ENCODE measurements around the gene STK32C.
"Not testable (repeated sequence)": the region's sequence is repeated elsewhere in the genome, so short reads cannot be mapped to it uniquely, and the experiment has no call there.

STK32C gene

DNA sequence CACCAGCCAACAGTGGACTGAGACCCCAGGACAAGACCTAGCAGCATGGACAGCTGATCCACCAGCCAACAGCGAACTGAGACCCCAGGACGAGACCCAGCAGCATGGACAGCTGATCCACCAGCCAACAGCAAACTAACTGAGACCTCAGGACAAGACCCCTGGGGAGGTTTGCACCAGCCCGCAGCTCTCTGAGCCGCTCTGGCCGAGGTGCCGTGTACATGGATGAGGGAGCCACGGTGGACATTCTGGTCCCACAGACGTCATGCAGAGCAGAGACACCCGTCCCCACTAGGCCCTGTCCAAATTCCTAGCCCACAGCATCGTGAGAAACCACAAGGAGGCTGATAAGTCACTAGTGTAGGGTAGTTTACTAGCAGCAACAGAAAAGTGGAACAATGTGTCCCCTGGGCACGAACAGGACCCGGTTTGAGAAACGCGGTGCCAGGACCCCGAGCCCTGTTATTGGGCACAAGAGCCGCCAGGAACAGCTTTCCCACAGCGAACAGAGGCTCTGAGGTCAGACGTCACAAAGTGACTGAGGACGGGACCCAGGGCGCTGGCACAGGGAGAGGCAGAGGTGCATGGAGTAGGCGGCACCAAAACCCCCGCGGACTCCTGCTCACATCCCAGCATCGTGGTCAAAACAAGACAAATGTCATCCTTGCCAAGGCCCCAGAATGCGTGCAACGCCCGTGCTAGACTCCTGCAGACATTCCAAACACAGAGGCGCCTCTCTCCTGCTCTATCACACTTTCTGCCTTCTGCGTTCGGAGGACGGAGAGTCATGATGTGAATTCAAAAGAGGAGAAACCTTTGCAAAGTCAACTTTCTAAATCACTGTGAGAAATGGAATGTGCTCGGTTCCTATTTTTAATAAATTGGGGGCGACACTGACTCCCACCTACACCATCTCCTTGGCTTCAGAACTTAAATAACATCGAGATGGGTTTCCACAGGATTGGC lies 8.1 kb downstream of the STK32C start:
- no peak for DNase-seq

DNA sequence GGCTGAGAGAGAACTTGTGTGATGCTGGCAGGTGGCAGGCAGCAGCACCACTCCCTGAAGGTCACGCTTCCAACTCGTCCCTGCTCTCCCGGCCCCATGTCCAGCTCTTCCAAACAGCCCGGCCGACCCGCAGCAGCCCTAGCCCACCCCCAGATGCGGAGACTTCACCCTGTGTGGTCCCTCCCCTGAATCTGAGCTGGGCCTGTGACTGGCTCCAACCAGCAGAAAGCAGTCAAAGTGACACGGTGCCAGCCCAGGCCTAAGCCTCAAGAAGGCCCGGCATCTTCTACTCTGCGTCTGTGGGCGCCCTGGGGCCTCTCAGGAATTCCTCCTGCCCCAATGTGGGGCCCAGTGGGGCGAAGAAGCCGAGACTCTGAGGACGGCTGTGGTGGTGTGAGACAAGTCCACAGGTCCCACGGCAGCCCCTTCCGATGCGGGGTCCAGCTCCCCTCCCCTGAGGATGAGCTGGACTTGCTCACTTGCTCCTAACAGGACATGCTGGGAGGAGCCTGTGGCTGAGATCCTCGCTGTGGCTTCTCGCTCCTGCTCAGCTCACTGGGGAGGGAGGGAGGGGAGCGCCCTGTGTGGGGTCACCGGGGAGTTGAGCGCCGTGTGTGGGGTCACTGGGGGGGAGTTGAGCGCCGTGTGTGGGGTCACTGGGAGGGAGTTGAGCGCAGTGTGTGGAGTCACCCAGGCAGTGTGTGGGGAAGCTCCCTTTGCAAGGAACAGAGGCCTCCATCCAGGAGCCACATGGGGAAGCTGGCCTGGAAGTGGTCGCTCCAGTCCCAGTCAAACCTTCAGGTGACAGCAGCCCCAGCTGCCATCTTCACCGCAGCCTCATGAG lies 9.5 kb downstream of the STK32C start:
- no peak for DNase-seq

DNA sequence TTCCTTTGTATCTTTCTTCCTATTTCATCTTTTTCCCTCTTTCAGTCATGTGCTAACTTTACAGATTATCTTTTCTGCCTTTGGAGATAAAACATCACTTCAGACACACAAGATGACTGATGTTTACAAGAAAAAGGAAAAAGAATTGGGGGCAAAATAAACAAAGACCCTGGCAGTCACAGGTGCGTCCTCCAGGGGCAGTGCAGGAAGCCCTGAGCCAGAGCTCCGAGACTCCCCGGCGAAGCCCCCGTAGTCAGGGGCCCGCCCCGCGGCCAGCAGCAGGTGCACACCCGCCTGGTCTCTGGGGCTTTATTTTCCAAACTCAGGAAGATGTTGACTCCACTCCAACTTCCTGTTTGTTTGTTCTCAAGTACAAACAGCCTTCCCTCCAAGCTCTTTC lies 10.2 kb downstream of the STK32C start:
- no peak for DNase-seq

DNA sequence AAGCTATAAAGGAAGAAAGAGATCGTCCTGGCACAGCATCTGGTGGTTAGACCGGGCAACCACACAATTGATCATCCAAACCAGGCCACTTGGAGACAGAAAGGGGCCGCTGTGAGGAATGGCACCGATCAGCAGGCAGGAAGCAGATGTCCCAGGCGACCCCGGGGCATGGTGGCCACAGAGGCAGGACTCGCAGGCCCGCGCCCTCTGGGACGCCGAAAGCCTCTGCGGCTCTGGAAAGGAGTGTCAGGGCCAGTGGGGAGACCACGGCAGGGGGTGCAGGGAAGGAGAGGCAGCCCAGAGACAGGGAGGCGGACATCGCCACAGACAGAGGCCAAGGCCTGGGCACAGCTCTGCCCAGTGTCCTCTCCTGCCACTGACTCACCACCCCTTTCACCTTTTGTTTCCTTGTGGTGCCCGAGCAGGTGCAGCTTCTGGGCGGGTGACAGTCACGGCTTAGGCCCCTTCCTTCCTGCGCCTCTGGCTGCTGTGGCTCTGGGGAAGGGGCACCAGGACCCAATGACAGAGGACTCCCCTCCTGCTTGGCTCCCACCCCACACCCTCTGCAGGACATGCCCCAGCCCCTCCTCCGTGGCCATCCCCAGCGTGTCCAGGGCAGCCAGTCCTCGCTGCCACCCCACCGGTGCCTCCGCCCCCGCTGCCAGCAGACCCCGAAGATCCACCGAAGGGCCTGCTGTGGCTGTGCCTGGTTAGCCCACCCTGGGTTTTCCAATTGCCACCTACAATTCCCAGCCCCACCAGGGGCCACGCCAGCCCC lies 10.9 kb downstream of the STK32C start:
- DNase-seq = no peak

DNA sequence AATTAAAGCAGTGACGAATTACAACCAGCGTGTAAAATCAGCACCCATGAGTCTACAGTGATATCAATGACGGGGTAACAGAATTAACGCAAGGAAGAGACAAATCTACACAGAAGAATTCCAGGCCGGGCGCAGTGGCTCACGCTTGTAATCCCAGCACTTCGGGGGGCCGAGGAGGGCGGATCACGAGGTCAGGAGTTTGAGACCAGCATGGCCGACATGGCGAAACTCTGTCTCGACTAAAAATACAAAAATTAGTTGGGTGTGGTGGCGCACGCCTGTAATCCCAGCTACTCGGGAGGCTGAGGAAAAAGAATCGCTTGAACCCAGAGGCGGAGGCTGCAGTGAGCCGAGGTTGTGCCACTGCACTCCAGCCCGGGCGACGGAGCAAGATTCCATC lies 12.3 kb downstream of the STK32C start:
- DNase-seq = not testable (repeated sequence)

DNA sequence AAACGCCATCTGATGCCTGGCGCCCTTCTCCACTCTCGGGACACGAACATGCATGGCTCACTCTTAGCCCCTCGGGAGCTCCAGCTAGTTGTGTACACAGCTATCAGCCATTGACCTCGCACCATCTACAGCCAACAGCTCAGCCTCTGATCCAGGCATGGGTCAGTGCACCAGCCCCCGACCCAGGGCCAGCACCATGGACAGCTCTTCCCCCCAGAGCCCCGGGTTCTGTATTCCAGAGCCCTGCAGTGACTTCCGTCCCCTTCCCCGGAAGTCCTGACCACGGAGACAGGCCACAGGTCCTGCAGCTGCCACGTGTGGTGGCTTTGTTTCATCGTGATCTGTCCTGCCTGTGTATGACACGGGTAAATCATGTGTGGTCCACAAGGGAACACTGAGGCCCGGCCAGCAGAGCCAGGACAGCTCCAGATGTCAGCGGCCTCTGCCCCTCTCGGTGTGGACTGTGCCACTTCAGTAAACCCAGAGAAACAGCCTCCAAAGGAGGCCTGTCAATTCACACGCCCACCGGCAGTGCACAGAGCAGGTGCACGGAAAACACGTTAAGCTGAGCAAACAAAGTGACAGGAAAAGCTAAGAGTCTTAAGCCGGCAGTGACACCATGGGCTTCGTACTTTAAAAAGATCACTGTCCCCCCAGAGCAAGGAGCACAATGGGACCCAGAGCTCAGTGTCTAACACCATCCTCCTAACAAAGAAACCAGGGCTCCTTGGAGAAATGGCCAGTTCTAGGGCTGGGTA lies 13.0 kb downstream of the STK32C start:
- no peak for DNase-seq

DNA sequence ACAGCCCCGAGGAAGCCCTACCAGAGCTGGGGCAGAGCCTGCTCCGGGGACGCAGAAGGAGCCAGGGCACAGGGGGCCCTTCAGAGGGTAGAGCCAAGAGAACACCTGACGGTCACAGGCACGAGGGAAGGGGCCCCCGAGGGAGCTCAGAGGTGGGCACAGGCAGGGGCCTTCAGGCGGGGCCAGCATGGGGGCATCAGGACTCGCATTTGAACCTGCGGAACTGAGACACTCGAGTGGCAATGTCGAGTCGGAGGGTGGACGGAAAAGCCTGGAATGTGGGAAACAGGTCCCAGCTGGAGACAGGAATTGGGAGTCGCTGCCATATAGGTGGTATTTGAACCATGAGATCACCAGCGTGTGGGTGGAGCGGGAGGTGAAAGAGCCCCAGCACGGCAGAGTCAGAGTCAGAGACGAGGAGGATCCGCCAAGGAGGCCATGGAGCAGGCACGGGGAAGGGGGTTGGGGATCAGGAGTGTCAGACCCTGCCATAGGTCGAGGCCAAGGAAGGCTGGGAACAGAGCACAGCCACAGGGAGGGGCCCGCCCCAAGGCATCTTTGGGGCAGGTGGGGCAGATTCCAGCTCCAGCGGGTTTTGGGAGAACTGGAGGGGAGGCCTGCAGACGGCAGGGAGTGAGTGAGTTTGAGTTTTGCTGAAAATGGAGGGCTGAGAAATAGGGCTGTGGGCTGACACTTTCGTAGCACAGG lies 13.8 kb downstream of the STK32C start:
- no peak for DNase-seq

DNA sequence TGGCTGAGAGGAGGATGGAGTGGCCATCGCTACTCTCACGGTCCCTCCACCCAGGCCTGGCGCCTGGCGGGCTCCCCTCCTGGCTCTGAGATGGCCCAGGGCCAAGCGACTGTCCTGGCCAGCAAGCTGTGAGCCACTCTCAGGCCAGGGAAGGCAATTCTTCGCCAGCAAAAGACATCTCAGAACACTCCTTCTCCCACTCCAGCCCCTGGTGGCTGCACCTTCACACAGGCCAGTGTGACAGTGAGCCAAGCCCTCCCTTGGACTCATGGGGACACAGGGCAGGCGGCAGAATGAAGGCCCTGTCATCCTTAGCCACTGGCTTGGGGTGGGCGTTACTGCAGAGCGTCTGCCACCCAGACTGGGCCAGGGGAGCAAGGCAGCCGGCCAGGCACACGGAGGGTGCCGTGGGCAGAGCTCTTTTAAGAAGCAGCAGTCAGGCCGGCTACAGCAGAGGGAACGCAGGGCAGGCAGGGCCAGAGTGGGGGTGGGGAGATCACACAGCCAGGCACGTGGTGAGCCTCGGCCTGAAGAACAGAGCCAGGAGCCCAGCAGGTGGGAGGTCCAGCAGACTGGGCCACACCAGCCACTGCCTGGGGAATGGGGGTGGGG lies 14.4 kb downstream of the STK32C start:
- DNase-seq = no peak

DNA sequence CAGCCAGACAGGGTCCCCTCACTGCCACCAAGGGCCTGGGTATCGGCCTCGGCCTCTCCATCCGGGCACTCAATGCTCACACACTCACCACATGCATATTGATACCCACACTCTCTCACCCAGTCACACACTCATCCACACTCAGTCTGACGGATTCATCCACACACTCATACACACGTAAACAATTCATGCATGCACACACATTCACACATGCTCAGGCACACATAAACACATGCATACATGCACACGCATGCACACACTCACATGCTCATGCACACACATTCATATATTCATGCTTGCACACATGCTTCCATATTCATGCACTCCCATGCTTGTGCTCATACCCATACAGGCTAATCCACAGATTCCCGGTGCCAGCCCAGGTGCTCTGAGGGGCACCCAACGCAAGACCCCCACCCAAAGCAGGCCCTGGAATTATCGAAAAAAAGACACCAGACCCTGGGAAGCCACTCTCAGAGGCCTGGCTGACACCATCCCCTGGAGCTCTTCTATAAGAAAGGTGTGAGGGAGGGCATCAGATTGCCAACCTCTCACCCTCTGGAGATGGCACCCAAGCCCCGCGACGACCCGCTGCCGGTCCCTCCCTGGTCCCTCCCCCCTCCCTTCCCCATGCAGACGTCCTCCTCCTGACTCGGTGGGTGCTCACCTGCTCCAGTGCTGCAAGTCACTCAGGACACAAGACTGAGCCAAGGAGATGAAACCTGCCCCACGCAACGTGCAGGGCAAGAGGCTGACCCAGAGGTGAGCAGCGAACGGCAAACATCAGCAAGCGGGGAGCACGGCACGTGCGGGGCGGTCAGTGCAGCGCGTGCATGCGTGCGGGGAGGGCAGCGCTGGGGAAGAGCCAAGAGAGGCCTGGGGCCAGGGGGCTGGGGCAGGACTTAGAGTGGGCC lies 15.2 kb downstream of the STK32C start:
- DNase-seq = no peak

DNA sequence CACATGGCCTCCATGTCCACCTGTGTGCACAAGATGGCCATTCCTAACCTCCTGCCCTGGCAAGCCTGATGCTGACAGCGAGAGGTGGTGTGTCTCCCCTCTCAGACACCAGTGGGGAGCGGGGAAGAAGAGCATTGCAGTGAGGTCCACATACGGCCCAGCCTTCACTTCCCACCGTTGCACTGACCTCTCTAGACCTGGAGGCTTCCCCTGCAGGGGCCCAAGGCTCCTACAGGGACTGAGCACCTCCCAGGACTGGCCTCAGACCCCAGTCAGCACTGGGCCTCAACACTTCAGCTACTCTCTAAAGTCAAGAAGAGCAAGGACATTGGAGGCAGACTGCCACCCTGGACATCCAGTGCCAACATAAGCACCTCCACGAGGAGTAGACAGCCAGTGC lies 15.9 kb downstream of the STK32C start:
- no peak for DNase-seq

DNA sequence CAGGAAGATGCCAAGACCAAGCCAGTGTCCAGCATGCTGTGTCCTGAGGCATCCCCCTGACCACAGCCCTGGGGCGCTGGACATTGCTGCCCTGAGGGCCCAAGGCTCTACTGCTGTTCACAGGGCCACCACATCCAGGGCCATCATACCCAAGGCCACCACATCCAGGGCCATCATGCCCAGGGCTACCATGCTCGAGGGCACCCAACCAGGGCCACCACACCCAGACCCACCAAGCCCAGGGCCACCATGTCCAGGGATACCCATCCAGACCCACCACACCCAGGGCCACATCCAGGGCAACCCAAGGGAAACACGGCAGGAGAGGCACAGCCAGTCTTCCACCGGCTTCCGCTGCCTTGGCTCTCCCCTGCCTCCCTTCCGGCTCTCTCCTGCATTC lies 17.1 kb downstream of the STK32C start:
- no peak for DNase-seq

DNA sequence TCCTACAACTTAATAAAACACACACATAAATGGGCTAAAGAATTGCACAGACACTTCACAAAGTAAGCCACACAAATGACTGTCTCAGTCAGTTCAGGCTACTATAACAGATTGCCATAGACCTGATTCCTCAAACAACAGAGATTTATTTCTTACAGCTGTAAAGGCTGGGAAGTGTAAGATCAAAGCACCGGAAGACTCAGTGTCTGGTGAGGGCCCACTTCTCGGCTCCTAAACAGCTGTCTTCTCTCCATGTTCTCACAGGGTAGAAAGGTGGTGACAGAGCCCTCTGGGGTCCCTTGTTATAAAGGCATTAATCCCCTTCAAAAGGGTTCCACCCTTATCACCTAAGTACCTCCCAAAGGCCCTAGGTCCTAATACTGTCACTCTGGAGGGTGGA lies 18.3 kb downstream of the STK32C start:
- no peak for DNase-seq

DNA sequence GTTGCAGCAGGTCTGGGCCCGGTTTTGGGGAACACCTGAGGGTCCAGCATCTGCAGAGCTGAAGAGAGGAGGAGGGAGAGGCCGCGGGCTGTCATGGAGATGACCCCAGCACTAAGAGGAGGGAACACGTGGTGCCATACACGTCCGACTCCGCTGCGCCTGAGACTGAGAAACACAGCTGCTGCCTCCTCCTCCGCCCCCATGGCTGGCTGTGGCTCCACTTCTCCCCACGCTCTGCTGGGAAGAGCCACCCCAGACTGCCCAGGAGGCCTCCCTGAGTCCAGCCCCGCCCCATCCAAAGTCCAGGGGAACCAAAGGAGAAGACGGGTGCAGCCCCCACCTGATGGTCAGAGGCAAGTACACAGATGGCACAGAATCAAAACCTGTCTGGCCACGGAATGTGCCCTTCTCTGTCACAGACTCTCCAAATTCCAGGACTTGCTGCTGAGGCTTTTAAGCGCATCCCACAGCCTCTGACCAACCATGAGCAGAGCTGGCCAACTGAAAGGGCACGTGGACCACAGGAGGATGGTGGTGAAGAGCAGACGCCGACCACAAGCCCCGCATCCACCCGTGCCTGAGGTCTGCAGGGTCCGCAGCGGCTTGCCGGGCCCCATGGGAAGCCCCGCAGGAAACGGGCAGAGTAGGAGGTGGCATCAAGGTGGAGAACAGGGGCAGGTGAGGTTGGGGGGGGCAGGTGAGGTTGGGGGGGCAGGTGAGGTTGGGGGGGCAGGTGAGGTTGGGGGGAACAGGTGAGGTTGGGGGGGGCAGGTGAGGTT lies 24.0 kb downstream of the STK32C start:
- DNase-seq = no peak

DNA sequence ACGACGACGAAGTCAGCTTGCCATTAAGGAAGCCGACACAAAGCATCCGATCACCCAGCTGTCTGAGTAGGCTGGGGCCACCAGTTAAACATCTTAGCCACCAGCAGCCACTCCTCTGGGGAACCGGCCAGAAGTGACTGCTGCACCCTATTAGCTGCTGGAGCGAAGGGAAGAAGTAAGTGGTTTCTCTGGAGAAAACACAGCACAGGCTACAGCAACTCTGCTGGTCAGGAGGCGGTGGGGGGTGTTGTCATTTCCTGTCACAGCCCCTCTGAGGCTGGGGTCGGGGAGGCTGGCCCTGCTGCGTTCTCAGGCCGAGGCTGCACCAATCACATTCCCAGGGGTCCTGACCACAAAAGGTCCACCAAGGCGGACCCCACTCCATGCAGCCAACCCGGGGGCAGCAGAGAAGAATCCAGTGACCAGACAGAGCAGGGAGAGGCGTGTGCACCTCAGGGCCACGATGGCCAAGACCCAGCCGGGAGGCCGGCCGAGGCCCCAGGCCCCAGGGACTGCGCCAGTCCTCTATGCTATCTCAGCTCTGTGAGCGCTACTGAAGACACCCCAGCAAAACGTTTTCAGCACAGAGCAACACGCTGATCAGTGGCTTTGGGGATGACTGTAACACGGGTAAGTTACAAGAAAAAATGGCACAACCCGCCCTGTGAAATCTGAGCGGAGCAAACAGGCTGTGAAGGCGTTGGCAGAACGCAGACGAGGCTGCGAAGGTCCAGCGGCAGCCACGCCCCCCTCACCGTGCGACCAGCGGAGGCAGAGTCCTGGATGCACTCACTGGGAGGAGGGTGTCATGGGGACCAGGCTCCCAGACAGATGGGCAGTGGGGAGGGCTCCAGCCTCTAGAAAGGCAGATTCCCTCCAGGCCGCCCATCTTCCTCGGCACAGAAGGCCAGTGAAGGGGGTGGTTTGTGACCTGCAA lies 24.8 kb downstream of the STK32C start:
- DNase-seq = no peak

DNA sequence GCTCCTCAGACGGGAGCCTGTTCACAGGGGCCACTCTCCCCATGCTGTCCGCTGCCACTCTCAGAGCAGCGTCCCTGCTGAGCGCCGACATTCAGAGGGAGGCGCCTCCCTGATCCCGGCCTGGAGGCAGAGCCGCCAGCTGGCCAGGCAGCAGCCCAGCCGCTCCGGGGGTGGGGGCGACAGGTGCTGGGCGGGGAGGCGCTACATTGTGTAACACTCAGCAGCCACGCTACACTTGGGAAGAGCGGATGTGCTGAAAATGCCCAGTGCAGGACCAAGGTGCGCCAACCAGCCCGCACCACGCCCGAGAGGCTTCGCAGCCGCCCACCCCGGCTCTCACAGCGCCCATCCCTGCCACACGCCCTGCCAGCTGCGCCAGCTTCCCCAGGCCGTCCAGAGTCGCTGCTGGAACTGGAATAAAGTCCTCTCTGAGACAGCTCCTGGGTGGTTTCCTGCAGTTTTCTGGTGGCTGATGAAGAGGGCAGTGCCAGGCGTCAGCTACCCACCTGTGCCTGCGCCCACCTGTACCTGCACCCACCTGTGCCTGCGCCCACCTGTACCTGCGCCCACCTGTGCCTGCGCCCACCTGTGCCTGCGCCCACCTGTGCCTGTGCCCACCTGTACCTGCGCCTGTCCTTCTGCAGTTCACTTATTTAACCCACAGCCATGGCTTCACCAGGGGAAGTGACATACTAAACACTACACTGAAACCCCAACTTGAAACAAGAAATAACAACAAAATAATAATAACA lies 25.7 kb downstream of the STK32C start:
- peak; percentile 47 for DNase-seq

DNA sequence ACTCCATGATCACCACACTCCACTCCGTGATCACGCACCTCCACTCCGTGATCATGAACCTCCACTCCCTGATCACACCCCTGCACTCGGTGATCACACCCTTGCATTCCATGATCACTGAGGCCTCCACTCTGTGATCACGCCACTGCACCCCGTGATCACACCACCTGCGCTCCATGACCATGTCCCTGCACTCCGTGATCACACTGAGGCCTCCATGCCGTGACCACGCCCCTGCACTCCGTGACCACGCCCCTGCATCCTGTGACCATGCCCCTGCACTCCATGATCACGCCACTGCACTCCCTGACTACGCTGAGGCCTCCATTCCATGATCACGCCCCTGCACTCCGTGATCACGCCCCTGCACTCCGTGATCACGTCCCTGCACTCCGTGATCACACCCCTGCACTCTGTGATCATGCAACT lies 27.1 kb downstream of the STK32C start:
- no peak for DNase-seq
